ENCODE data around the gene PDF.
A peak's percentile ranks its signal among the peaks of the same experiment; 100 is the strongest.

Gene PDF

DNA sequence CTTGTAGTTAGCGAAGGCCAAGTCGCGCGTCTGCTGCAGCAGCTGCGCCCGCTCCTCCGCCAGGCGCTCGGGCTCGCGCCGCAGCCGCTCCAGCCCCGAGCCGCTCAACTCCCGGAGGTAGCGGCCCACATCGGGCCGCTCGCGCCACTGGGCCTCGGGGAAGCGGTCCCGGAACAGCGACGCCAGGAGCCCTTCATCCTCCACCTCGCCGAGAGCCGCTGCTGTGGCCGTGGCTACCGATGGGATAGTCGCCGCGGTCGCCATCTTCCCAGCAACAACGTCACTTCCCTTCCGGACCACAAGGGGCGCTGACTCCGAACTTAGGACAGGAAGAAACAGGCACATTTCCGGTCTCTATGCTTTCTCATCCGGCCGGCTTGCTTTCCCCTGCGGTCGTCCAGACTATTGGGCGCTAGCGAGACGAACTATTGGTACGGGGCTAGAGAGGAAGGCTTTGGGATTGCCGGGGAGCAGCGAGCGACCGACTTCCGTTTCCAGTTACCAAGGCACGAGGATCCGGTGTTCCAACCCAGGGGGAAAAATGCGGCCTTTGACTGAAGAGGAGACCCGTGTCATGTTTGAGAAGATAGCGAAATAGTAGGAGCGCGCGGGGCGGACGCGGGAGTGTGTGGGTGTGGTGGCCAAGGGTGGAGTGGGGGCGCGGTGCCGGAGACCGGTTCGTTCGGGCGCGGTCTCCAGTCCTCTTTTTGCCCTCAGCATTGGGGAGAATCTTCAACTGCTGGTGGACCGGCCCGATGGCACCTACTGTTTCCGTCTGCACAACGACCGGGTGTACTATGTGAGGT lies 9.1 kb upstream of the PDF start, which contains the start of the genes COG8 and NIP7:
Gene COG8, minus strand, starts transcription at position 276 of the 806 bp plus-strand sequence. Its CDS starts 12 bp downstream, at position 264.
Gene NIP7, plus strand, starts transcription at position 484 of the 806 bp plus-strand sequence. Its CDS starts 58 bp downstream, at position 542.
- peak; percentile 91 for DNase-seq (ENCODE audit: low spot score)

GRCh38 chr16:69338557-69339288 lies 8.3 kb upstream of the PDF start:
- no peak for DNase-seq (ENCODE audit: low spot score)

- DNase-seq (ENCODE audit: low spot score), result no peak
Measured at GRCh38 chr16:69334696-69335095, 4.3 kb upstream of the PDF start.

GRCh38 chr16:69329369-69330285 lies 761 bp downstream of the PDF start:
- peak; percentile 33 for DNase-seq (ENCODE audit: low spot score)

- no peak for DNase-seq (ENCODE audit: low spot score)
Measured at GRCh38 chr16:69328854-69329316, 1.5 kb downstream of the PDF start.

- DNase-seq (ENCODE audit: low spot score), result no peak
Measured at GRCh38 chr16:69327585-69328310, 2.6 kb downstream of the PDF start.

GRCh38 chr16:69326172-69326873 lies 4.1 kb downstream of the PDF start:
- no peak for DNase-seq (ENCODE audit: low spot score)

GRCh38 chr16:69325784-69326171 lies 4.6 kb downstream of the PDF start:
- no peak for DNase-seq (ENCODE audit: low spot score)

GRCh38 chr16:69324585-69325253 lies 5.7 kb downstream of the PDF start:
- DNase-seq (ENCODE audit: low spot score), result no peak

DNA sequence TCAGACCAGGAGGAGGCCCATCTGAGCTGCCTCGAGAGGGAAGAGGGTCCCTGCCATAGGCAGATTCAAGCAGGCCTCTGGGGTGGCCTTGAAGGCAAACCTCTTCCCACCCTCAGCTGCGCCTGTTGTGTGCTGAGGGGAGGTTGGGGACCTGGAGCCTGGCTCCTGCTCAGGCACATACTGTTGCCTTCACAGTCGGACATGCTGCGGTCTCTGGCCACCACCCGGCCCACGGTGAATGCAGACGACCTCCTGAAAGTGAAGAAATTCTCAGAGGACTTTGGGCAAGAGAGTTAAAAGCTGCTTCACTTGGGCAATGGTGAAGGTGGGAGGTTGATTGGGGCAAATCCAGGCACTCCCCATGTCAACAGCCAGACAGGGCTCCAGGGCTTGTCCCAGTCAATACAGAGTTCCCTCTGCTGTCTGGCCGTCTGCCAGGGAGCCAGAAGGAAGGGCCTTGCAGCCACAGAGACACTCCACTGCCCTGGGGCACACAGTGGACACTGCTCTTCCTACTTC lies 6.3 kb downstream of the PDF start:
- DNase-seq (ENCODE audit: low spot score), result no peak

GRCh38 chr16:69323415-69323814 lies 7.0 kb downstream of the PDF start:
- DNase-seq (ENCODE audit: low spot score), result no peak

DNA sequence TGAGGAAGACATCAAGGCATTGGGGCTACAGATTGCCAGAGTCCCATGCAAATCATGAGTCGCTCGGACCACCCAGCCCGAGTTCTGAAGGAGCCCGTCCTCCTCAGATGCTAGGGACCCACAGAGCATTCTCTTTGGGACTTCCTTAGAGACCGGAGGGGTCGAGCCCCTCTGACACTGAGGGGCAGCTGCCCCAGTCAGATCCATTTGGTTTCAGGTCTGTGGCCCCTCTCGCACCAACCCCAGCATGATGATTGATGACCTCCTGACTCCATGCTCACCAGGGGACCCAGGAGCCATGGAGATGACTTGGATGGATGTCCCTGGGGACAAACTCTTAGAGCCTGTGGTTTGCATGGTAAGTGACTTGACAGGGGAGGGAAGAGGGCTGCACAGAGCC lies 8.0 kb downstream of the PDF start:
- DNase-seq (ENCODE audit: low spot score), result no peak

- DNase-seq (ENCODE audit: low spot score), result no peak
Measured at GRCh38 chr16:69321080-69321479, 9.3 kb downstream of the PDF start.

- DNase-seq (ENCODE audit: low spot score), result no peak
Measured at GRCh38 chr16:69320740-69321073, 9.7 kb downstream of the PDF start.

GRCh38 chr16:69319826-69320739 lies 10.3 kb downstream of the PDF start:
- DNase-seq (ENCODE audit: low spot score), result no peak

DNA sequence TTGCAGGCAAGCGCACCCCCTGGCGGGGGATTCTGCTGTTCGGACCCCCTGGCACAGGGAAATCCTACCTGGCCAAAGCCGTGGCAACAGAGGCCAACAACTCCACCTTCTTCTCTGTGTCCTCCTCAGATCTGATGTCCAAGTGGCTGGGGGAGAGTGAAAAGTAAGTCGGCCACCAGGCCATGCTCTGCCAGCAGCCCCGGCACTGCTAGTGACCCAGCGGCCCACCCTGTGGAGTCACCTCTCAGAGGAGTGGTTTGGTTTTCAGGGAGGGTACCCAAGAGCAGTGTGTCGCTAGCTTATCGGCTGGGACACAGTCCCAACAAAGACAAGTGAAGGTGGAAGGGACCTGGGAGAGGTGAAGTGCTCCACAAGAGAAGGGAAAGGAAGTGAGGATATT lies 11.0 kb downstream of the PDF start:
- no peak for DNase-seq (ENCODE audit: low spot score)

GRCh38 chr16:69318911-69319289 lies 11.5 kb downstream of the PDF start:
- no peak for DNase-seq (ENCODE audit: low spot score)

GRCh38 chr16:69318177-69318910 lies 12.0 kb downstream of the PDF start:
- DNase-seq (ENCODE audit: low spot score), result no peak
